Tibial artery (tissue), 4 donors: ENCODE data around the gene JCHAIN.

ENCODE experiments used
- DNase-seq, 2 donors: peaks; one replicate each; pipeline ENCODE4 v3.0.0-alpha.2; 2019
- H3K27ac ChIP-seq, 2 donors: fragments of 200-600 bp; sonication (generic) in 1 of 2; 1 replicate in 1 of 2; 2 replicates in 1 of 2; pipeline ENCODE4 v1.5.1; 2018 to 2019; ENCODE audit warnings: mild to moderate bottlenecking in 1 of 2
- H3K27me3 ChIP-seq, 2 donors: fragments of 200-600 bp; sonication (generic) in 1 of 2; one replicate each; pipeline versions ENCODE4 v1.5.1 to v1.6.0; 2016 to 2019
- H3K36me3 ChIP-seq, 3 donors: fragments of 200-600 bp; sonication (generic) in 2 of 3; one replicate each; pipeline ENCODE4 v1.5.1; 2016 to 2019; ENCODE audit warnings: mild to moderate bottlenecking in 2 of 3
- H3K4me1 ChIP-seq, 4 donors: fragments of 200-600 bp; sonication (generic) in 2 of 4; 1 replicate in 3 of 4; 2 replicates in 1 of 4; pipeline ENCODE4 v1.5.1; 2016 to 2019
- H3K4me3 ChIP-seq, 2 donors: fragments of 200-600 bp; sonication (generic) in 1 of 2; 1 replicate in 1 of 2; 2 replicates in 1 of 2; pipeline ENCODE4 v1.5.1; 2018 to 2019; ENCODE audit warnings: mild to moderate bottlenecking in 2 of 2
- H3K9me3 ChIP-seq, 3 donors: fragments of 200-600 bp; sonication (generic) in 1 of 3; one replicate each; pipeline ENCODE4 v1.5.1; 2016 to 2019
- intact Hi-C: fragments of 100-400 bp; cut with DNase I; formaldehyde crosslinking; loops from one replicate; pipeline ENCODE4 v1.15.0; 2023; ENCODE audit warnings: low total_unique reads
- TF ChIP-seq, protein P1 (sequence below), 2 experiments: fragments of 200-600 bp in 1 of 2; fragments of 450-650 bp in 1 of 2; IDR thresholded peaks; one replicate each; pipeline ENCODE4 v1.5.1; 2017 to 2019; ENCODE audit warnings: antibody characterized with exemption in 2 of 2, mild to moderate bottlenecking in 1 of 2, moderate library complexity in 1 of 2

JCHAIN gene

DNA sequence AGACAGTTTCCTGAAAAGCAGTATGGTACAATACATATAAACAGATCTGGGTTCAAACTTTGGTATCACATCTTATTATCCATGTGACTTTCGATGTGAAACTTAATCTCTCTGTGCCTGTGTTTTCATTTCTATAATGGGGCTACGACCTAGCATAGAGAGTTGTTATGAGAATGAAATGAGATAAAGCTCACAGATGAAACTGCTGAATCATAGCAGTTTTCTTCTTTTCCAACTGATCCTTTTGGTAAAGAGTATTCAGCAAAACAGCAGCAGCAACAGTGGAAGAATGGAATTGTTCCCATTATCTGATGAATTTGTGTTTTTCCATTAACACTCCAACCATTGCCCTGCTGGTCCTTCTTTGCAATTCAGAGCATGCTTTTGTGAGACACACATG, 58.0 kb downstream of the JCHAIN start:
- Histone ChIP-seq H3K27ac (no peak overlapping the region), H3K4me1 (no peaks in the 10 kb centered on the region), H3K36me3 (no peaks in the 10 kb centered on the region), H3K9me3 (no peaks in the 10 kb centered on the region), H3K27me3 (no peaks in the 10 kb centered on the region), H3K4me3 (no peak overlapping the region)
- TF ChIP-seq, protein P1, sequence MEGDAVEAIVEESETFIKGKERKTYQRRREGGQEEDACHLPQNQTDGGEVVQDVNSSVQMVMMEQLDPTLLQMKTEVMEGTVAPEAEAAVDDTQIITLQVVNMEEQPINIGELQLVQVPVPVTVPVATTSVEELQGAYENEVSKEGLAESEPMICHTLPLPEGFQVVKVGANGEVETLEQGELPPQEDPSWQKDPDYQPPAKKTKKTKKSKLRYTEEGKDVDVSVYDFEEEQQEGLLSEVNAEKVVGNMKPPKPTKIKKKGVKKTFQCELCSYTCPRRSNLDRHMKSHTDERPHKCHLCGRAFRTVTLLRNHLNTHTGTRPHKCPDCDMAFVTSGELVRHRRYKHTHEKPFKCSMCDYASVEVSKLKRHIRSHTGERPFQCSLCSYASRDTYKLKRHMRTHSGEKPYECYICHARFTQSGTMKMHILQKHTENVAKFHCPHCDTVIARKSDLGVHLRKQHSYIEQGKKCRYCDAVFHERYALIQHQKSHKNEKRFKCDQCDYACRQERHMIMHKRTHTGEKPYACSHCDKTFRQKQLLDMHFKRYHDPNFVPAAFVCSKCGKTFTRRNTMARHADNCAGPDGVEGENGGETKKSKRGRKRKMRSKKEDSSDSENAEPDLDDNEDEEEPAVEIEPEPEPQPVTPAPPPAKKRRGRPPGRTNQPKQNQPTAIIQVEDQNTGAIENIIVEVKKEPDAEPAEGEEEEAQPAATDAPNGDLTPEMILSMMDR (IDR thresholded peaks at IDR 0.05) = no peak
- intact Hi-C loops = no loop called here
- DNase-seq = no peak

GRCh38 chr4:70607334-70607853, 58.9 kb downstream of the JCHAIN start:
- DNase-seq = no peak
- Histone ChIP-seq H3K9me3 (no peaks in the 10 kb centered on the region), H3K4me3 (no peak overlapping the region), H3K36me3 (no peaks in the 10 kb centered on the region), H3K4me1 (no peaks in the 10 kb centered on the region), H3K27me3 (no peaks in the 10 kb centered on the region), H3K27ac (no peak overlapping the region)
- TF ChIP-seq, protein P1 (IDR thresholded peaks at IDR 0.05) = no peak
- intact Hi-C loops = no loop called here

GRCh38 chr4:70606459-70606858, 59.8 kb downstream of the JCHAIN start:
- Histone ChIP-seq H3K9me3 (no peaks in the 10 kb centered on the region), H3K27ac (no peak overlapping the region), H3K4me1 (no peaks in the 10 kb centered on the region), H3K27me3 (no peaks in the 10 kb centered on the region), H3K4me3 (no peak overlapping the region), H3K36me3 (no peaks in the 10 kb centered on the region)
- intact Hi-C loops = no loop called here
- TF ChIP-seq, protein P1 (IDR thresholded peaks at IDR 0.05) = no peak
- DNase-seq = no peak
